Measurements from ENCODE around the gene CAPN5.

DNA sequence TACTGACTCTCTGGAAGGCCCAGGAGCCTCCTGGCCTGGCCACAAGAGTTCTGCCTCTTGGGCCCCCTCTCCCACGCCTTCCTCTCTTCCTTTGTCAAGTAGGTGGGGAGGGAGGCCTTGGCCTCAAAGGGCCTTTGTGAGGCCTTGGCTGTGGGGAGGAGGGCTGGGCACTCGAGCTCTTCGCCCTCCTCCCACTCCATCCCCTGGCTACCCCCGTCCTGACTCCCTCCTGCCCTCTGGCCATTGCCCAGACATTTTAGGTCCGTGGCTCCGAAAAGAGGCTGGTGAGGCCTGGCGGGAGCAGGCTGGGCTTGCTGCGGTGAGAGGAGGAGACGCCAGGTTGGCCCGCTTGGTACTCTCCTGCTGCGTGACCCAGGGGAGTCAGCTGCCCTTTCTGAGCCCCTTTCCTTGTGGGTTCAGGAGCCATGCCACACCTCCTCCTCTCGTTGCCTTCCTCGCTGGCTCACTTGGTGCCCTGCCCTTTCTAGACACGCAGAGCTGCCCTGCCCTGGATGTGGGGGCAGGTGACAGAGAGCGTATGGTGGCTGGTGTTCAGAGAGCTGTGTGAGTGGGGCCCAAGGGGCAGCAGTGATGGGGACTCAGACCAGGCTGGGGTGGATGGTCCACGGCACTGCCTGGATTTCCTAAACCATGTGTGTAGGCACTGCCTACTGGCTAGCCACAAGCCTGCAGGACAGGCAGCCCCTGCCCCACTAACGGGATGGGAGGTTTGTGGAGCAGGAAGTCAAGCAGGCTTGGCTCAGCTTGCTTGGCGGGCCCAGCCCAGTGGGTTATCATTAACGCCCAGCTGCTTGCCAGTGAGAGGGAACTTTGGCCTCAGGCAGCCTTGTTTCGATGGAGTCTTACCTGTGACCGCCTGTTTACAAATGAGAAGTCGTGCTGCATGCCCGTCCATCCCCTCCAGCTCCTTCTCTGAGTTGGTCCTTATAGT is 20.0 kb downstream of the CAPN5 start:
- TF ChIP-seq, protein P1, sequence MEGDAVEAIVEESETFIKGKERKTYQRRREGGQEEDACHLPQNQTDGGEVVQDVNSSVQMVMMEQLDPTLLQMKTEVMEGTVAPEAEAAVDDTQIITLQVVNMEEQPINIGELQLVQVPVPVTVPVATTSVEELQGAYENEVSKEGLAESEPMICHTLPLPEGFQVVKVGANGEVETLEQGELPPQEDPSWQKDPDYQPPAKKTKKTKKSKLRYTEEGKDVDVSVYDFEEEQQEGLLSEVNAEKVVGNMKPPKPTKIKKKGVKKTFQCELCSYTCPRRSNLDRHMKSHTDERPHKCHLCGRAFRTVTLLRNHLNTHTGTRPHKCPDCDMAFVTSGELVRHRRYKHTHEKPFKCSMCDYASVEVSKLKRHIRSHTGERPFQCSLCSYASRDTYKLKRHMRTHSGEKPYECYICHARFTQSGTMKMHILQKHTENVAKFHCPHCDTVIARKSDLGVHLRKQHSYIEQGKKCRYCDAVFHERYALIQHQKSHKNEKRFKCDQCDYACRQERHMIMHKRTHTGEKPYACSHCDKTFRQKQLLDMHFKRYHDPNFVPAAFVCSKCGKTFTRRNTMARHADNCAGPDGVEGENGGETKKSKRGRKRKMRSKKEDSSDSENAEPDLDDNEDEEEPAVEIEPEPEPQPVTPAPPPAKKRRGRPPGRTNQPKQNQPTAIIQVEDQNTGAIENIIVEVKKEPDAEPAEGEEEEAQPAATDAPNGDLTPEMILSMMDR (IDR thresholded peaks at IDR 0.05 in 8 of 11, conservative IDR thresholded peaks at IDR 0.05 in 3 of 11), result no peak
- TF ChIP-seq POLR2AphosphoS5 (IDR thresholded peaks at IDR 0.05), result no peak
